Measurements from ENCODE around the gene C2CD4C. TPM values are rescaled to one million over a fixed set of nuclear protein-coding genes. Genes with fewer than 3 reads are reported as not detected.

The C2CD4C gene
- total RNA-seq, 1 experiment from 2014 or later = 7.1 TPM

DNA sequence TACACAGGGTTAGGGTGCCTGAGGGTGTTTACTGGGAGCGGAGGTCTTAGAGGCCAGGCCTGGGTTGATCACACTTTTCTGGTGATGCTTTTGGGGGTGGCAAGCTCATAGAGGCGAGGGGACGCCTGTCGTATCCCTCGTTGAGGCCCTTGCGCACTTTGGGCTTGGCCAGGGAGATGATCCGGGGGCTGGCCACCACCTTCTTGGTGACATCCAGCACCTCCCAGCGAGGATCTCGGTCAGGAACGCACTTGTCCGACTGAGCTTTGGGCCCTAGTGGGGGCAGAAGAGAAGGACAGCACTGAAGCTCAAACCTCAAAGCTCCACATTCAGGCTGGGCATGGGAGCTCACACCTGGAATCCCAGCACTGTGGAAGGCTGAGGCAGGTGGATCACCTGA is 46.8 kb downstream of the C2CD4C start:
- no TSS peak for BruUV-seq (replicated peaks)
- no peak for ATAC-seq
- H3K27ac ChIP-seq (ENCODE audit: low read depth, low read length) = no peak overlapping the region

More for the DNA sequence above, 46.8 kb downstream of the C2CD4C start:
- H3K4me3 ChIP-seq (replicated peaks in 1 of 2; ENCODE audit: low read depth in 1 of 2, low read length in 2 of 2) = no peak overlapping the region
- H3K9ac ChIP-seq (ENCODE audit: low read length) = no peak overlapping the region
- no peak for TF ChIP-seq EGR1 (IDR thresholded peaks at IDR 0.05; ENCODE audit: low read depth)
- TF ChIP-seq POLR2A (IDR thresholded peaks at IDR 0.05; ENCODE audit: borderline replicate concordance, extremely low read depth, insufficient read depth, insufficient read length) = no peak
- no peak for TF ChIP-seq EZH2phosphoT487 (IDR thresholded peaks at IDR 0.05; ENCODE audit: borderline replicate concordance)
- no peak for TF ChIP-seq SRF (IDR thresholded peaks at IDR 0.05; ENCODE audit: low read depth)
- TF ChIP-seq CBX3 (IDR thresholded peaks at IDR 0.05; ENCODE audit: low read depth) = no peak
- TF ChIP-seq, protein P1, sequence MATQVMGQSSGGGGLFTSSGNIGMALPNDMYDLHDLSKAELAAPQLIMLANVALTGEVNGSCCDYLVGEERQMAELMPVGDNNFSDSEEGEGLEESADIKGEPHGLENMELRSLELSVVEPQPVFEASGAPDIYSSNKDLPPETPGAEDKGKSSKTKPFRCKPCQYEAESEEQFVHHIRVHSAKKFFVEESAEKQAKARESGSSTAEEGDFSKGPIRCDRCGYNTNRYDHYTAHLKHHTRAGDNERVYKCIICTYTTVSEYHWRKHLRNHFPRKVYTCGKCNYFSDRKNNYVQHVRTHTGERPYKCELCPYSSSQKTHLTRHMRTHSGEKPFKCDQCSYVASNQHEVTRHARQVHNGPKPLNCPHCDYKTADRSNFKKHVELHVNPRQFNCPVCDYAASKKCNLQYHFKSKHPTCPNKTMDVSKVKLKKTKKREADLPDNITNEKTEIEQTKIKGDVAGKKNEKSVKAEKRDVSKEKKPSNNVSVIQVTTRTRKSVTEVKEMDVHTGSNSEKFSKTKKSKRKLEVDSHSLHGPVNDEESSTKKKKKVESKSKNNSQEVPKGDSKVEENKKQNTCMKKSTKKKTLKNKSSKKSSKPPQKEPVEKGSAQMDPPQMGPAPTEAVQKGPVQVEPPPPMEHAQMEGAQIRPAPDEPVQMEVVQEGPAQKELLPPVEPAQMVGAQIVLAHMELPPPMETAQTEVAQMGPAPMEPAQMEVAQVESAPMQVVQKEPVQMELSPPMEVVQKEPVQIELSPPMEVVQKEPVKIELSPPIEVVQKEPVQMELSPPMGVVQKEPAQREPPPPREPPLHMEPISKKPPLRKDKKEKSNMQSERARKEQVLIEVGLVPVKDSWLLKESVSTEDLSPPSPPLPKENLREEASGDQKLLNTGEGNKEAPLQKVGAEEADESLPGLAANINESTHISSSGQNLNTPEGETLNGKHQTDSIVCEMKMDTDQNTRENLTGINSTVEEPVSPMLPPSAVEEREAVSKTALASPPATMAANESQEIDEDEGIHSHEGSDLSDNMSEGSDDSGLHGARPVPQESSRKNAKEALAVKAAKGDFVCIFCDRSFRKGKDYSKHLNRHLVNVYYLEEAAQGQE (IDR thresholded peaks at IDR 0.05; ENCODE audit: low read depth) = no peak
- TF ChIP-seq EZH2 (IDR thresholded peaks at IDR 0.05) = no peak
- TF ChIP-seq ZFX (IDR thresholded peaks at IDR 0.05) = no peak
- no peak for TF ChIP-seq SP1 (IDR thresholded peaks at IDR 0.05; ENCODE audit: low read depth)
- TF ChIP-seq TCF7L2 (IDR thresholded peaks at IDR 0.05; ENCODE audit: borderline replicate concordance, extremely low read depth, insufficient read depth, insufficient read length) = no peak
- no peak for TF ChIP-seq CTCF (IDR thresholded peaks at IDR 0.05 in 2 of 3, conservative IDR thresholded peaks at IDR 0.05 in 1 of 3; ENCODE audit: borderline replicate concordance in 1 of 3, insufficient read depth in 1 of 3, low read depth in 2 of 3, low read length in 2 of 3)
- TF ChIP-seq RAD21 (IDR thresholded peaks at IDR 0.05; ENCODE audit: low read depth) = no peak
- no peak for TF ChIP-seq ZNF274 (IDR thresholded peaks at IDR 0.05; ENCODE audit: low read depth, low read length)
- TF ChIP-seq, protein P2, sequence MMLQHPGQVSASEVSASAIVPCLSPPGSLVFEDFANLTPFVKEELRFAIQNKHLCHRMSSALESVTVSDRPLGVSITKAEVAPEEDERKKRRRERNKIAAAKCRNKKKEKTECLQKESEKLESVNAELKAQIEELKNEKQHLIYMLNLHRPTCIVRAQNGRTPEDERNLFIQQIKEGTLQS (IDR thresholded peaks at IDR 0.05) = no peak
- TF ChIP-seq SIN3A (IDR thresholded peaks at IDR 0.05; ENCODE audit: low read depth) = no peak
- no peak for TF ChIP-seq MAX (IDR thresholded peaks at IDR 0.05)
- TF ChIP-seq JUND (IDR thresholded peaks at IDR 0.05) = no peak
- no peak for TF ChIP-seq YY1 (IDR thresholded peaks at IDR 0.05; ENCODE audit: extremely low read depth, insufficient replicate concordance, low read depth, low read length)
- TF ChIP-seq FOSL1 (IDR thresholded peaks at IDR 0.05; ENCODE audit: low read depth) = no peak
- H4K20me1 ChIP-seq (ENCODE audit: insufficient read depth) = no peaks in the 10 kb centered on the region
- RAD21 ChIA-PET (ENCODE audit: low non-redundant PET in 1 of 2, low total read pairs in 2 of 2, uncharacterized antibody in 2 of 2, unreplicated experiment in 2 of 2) = no interaction called here
- no peak overlapping the region for H3K4me2 ChIP-seq (ENCODE audit: low read length)
- H3K9me2 ChIP-seq (ENCODE audit: insufficient read depth) = no peaks in the 10 kb centered on the region
- no peak for DNase-seq (ENCODE audit: low read depth, low spot score)
- H2AFZ ChIP-seq (ENCODE audit: low read depth, low read length, poor library complexity, severe bottlenecking) = no peak overlapping the region
- no peaks in the 10 kb centered on the region for H3K4me1 ChIP-seq (ENCODE audit: control insufficient read depth in 1 of 2, insufficient read depth in 2 of 2, low read length in 2 of 2)
- CTCF ChIA-PET = no interaction called here
- H3K79me2 ChIP-seq (ENCODE audit: insufficient read depth, low read length) = no peaks in the 10 kb centered on the region
- POLR2A ChIA-PET = no interaction called here
- no peaks in the 10 kb centered on the region for H3K27me3 ChIP-seq (ENCODE audit: insufficient read depth, low read length)
- no peaks in the 10 kb centered on the region for H3K9me3 ChIP-seq (ENCODE audit: control insufficient read depth in 1 of 2, insufficient read depth in 1 of 2, low read depth in 1 of 2, low read length in 2 of 2)
- no peaks in the 10 kb centered on the region for H3K36me3 ChIP-seq (ENCODE audit: control insufficient read depth in 1 of 2, insufficient read depth in 2 of 2, low read length in 2 of 2)
- intact Hi-C loops (cut with micrococcal nuclease) = no loop called here

Data from HCT116 (cell line).